ENCODE data around the gene ARAP2. TPM values are rescaled to one million over a fixed set of nuclear protein-coding genes. Genes with fewer than 3 reads are reported as not detected.

ARAP2 gene
- total and polyA plus RNA-seq, 10 donors: 6.8 to 161 (median 69.6) TPM

- H3K4me1 ChIP-seq: no peaks in the 10 kb centered on the region
- DNase-seq: no peak
- intact Hi-C loops (cut with DNase I; ENCODE audit: low total_unique reads): no loop called here
- peaks cover 5 to 100% (median 57%) of the 10 kb centered on the region in 6 donors for H3K36me3 ChIP-seq
- no peak overlapping the region for H3K4me3 ChIP-seq
- H3K27ac ChIP-seq: no peak overlapping the region
- WGBS, 5 donors: 94 to 97% (median 96%) methylated on average over 4 of the region's 4 CpGs
- H3K9me3 ChIP-seq: no peaks in the 10 kb centered on the region
- no peaks in the 10 kb centered on the region for H3K27me3 ChIP-seq (replicated peaks in 1 of 7)
- no peak for TF ChIP-seq POLR2A (IDR thresholded peaks at IDR 0.05)
- no peak for TF ChIP-seq POLR2AphosphoS5 (IDR thresholded peaks at IDR 0.05)
- TF ChIP-seq, protein P1, sequence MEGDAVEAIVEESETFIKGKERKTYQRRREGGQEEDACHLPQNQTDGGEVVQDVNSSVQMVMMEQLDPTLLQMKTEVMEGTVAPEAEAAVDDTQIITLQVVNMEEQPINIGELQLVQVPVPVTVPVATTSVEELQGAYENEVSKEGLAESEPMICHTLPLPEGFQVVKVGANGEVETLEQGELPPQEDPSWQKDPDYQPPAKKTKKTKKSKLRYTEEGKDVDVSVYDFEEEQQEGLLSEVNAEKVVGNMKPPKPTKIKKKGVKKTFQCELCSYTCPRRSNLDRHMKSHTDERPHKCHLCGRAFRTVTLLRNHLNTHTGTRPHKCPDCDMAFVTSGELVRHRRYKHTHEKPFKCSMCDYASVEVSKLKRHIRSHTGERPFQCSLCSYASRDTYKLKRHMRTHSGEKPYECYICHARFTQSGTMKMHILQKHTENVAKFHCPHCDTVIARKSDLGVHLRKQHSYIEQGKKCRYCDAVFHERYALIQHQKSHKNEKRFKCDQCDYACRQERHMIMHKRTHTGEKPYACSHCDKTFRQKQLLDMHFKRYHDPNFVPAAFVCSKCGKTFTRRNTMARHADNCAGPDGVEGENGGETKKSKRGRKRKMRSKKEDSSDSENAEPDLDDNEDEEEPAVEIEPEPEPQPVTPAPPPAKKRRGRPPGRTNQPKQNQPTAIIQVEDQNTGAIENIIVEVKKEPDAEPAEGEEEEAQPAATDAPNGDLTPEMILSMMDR (IDR thresholded peaks at IDR 0.05 in 8 of 11, conservative IDR thresholded peaks at IDR 0.05 in 3 of 11): no peak
Observed at GRCh38 chr4:36078319-36078718, 166.0 kb downstream of the ARAP2 start.

DNA sequence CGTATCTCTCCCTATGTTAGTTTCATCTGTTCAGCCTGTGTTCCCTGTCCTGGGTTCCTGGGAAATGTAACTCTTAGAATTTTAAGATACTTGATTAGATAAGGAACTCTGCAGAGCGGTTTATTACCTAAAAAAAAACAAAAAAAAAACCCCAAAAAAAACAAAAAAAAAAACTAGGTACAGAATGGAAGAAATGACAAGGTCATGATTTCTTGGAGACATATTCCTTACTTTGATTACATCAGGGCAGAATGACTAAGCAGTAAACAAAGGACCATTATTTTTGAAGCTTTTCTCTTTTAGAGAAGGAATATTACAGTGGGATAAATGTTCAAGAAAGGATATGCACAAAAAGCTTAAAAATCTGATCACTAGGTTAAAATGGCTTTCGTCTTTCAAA lies 171.8 kb downstream of the ARAP2 start:
- H3K36me3 ChIP-seq: peaks cover 0 to 96% (median 36%) of the 10 kb centered on the region in 6 donors
- H3K9me3 ChIP-seq: no peaks in the 10 kb centered on the region
- H3K27me3 ChIP-seq (replicated peaks in 1 of 7): no peaks in the 10 kb centered on the region
- no peak for TF ChIP-seq POLR2AphosphoS5 (IDR thresholded peaks at IDR 0.05)
- no peak for DNase-seq
- intact Hi-C loops (cut with DNase I; ENCODE audit: low total_unique reads): no loop called here
- no peaks in the 10 kb centered on the region for H3K4me1 ChIP-seq
- H3K27ac ChIP-seq: no peak overlapping the region
- 84 to 93% (median 88%) methylated on average over 3 of the region's 3 CpGs for WGBS, 5 donors
- H3K4me3 ChIP-seq: no peak overlapping the region

GRCh38 chr4:36067116-36067515 lies 177.2 kb downstream of the ARAP2 start:
- Histone ChIP-seq H3K27me3 (replicated peaks in 1 of 7) (no peaks in the 10 kb centered on the region), H3K4me3 (no peak overlapping the region), H3K9me3 (no peaks in the 10 kb centered on the region), H3K36me3 (peaks cover 0 to 76% (median 27%) of the 10 kb centered on the region in 6 donors), H3K4me1 (no peaks in the 10 kb centered on the region), H3K27ac (no peak overlapping the region)
- TF ChIP-seq POLR2A (IDR thresholded peaks at IDR 0.05): no peak
- intact Hi-C loops (cut with DNase I; ENCODE audit: low total_unique reads): no loop called here
- WGBS, 5 donors: 54 to 66% (median 59%) methylated on average over 2 of the region's 2 CpGs
- DNase-seq: no peak

DNA sequence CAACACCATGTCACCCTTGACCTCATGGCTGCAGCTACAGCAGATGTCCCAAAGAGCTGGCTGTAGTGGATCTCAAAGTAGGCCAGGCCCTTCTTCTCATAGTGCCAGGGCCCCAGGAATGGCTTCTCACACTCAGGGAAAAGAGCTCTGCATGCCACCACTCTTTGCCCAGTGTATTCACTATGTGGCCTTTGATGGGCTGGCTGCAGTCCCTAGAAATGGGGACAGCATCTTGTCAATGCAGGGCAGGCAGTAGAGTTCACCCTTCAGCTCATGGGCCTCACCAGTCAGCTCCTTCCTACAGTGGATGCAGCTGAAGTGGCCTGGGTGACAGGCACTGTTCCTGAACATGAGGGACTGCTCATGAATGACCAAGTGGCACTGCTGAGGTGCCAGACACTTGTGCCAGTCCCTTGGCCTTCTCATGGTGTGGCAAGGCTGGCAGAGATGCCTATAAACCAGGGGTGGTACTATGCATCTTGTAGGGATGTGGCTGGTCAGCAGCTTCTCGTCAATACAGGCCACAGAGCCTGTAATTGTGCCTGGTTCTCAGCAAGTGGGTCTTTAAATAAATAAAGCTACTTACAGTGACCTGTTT lies 178.9 kb downstream of the ARAP2 start:
- no peak overlapping the region for H3K4me3 ChIP-seq
- no peaks in the 10 kb centered on the region for H3K4me1 ChIP-seq
- intact Hi-C loops (cut with DNase I; ENCODE audit: low total_unique reads): no loop called here
- 83 to 91% (median 88%) methylated on average over 1 of the region's 1 CpG for WGBS, 5 donors
- no peaks in the 10 kb centered on the region for H3K9me3 ChIP-seq
- TF ChIP-seq POLR2A (IDR thresholded peaks at IDR 0.05) (no peak), POLR2AphosphoS5 (IDR thresholded peaks at IDR 0.05) (peak in 1 of 3 donors; percentile 6)
- TF ChIP-seq, protein P1 (IDR thresholded peaks at IDR 0.05 in 8 of 11, conservative IDR thresholded peaks at IDR 0.05 in 3 of 11): no peak
- peaks cover 0 to 59% (median 27%) of the 10 kb centered on the region in 6 donors for H3K36me3 ChIP-seq
- DNase-seq: no peak
- H3K27me3 ChIP-seq (replicated peaks in 1 of 7): no peaks in the 10 kb centered on the region
- H3K27ac ChIP-seq: no peak overlapping the region

- intact Hi-C loops (cut with DNase I; ENCODE audit: low total_unique reads): no loop called here
- no peak for TF ChIP-seq POLR2AphosphoS5 (IDR thresholded peaks at IDR 0.05)
- no peak for TF ChIP-seq POLR2A (IDR thresholded peaks at IDR 0.05)
- TF ChIP-seq, protein P1 (IDR thresholded peaks at IDR 0.05 in 8 of 11, conservative IDR thresholded peaks at IDR 0.05 in 3 of 11): no peak
- peaks cover 0 to 47% (median 21%) of the 10 kb centered on the region in 6 donors for H3K36me3 ChIP-seq
- H3K27me3 ChIP-seq (replicated peaks in 1 of 7): no peaks in the 10 kb centered on the region
- no peak overlapping the region for H3K27ac ChIP-seq
- no peak for DNase-seq
- H3K4me1 ChIP-seq: no peaks in the 10 kb centered on the region
- H3K4me3 ChIP-seq: no peak overlapping the region
- no peaks in the 10 kb centered on the region for H3K9me3 ChIP-seq
Observed at GRCh38 chr4:36064117-36064516, 180.2 kb downstream of the ARAP2 start.

Measured in spleen (tissue), 11 donors.